HG02610 (cell line): ENCODE results near the gene ARRDC2.
"Not testable (repeated sequence)": the region's sequence is repeated elsewhere in the genome, so short reads cannot be mapped to it uniquely, and the experiment has no call there.

Experiments used
- ATAC-seq: cut with Tn5 transposase; IDR thresholded peaks from one replicate; pipeline ENCODE4 v1.9.1; 2021; ENCODE audit warnings: mild to moderate bottlenecking, moderate library complexity; ENCODE audit not compliant: unreplicated experiment

Gene ARRDC2

GRCh38 chr19:18016209-18016910, 8.4 kb downstream of the ARRDC2 start:
- no peak for ATAC-seq

GRCh38 chr19:18017275-18018083, 9.5 kb downstream of the ARRDC2 start:
- ATAC-seq, result no peak

DNA sequence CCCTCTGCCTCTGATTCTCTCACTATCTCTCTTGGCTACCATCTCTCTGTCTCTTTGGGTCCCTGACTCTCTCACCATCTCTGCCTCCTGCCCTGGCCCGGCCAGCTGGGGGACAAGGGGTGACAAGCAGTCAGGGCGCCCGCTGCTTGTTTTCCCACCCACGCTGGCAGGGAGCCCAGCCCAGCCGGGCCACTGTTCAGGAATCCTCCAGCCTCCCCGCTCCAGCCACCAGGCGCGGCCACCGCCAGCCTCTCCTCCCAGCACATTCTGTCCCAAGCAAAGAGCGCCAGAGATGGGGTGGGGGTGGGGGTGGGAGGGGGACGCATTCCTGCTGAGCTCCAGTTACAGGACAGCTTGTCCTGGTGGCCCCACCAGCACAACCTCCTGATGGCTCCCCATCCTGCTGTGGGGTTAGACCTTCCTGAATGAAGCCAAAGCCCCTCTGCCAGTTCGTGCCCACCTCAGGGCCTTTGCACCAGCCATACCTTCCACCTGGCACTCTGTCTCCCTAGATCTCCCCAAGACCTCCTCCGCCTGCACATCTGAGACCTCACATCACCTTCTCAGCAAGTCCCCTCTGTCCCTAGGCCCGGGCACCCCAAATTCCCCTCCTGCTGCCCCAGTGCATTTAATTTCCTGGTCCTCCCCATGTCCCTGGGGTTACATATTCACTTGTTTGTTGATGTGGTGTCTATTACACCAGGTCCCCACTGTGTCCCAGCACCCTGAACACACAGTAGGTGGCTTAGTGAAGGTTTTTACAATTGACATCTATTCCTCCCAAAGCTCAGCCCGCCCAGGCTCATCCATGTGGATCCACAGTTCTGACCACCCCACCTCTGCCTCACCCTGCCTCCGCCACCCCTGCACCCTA, 12.5 kb downstream of the ARRDC2 start:
- ATAC-seq, result no peak

- no peak for ATAC-seq
These were observed 13.3 kb downstream of the ARRDC2 start for GRCh38 chr19:18021121-18021755.

DNA sequence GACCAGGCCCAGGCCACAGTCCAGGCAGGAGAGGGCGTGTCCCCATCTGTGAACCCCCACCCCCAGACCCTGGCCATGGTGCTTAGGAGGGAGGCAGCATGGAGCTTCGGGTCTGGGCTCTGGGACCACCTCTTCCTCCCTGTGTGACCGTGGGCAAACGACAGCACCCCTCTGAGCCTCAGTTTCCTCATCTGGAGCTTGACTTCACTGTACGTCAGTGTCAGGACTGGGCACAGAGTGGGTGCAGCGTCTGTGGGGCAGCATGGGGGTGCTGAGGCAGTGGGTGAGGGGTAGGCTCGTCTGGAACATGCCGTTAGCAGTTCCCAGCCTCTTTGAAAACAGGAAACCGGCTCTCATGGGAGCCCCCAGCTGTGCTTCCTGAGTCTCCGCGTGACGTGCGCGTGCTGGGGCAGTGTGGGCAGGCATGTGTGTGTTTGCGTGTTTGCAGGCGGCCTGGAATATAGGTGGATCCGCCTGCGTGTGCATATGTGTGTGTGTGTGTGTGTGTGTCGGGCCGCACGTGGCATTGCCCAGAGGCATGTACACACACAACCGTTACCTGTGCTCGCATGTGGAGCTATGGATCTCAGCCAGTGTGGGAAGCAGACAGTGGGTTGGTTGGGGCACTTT, 15.8 kb downstream of the ARRDC2 start:
- ATAC-seq, result no peak

DNA sequence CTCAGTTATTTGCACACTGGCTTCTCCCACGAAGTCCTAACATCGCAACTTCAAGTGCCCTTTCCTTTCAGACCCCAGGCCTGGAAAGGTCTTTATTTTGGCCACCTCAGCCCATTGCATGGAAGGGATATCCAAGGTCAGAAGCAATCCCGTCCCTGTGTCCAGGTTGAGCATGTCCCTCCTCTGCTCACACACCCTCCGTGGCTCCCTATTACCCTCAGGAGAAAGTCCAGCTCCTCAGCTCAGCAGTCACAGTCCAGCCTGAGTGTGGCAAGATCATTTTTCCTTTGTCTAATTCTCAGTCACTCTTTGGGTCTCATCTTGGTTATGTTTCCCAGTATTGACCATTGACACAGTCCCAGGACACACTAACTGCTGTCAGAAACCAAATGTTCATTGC, 19.2 kb downstream of the ARRDC2 start:
- no peak for ATAC-seq

DNA sequence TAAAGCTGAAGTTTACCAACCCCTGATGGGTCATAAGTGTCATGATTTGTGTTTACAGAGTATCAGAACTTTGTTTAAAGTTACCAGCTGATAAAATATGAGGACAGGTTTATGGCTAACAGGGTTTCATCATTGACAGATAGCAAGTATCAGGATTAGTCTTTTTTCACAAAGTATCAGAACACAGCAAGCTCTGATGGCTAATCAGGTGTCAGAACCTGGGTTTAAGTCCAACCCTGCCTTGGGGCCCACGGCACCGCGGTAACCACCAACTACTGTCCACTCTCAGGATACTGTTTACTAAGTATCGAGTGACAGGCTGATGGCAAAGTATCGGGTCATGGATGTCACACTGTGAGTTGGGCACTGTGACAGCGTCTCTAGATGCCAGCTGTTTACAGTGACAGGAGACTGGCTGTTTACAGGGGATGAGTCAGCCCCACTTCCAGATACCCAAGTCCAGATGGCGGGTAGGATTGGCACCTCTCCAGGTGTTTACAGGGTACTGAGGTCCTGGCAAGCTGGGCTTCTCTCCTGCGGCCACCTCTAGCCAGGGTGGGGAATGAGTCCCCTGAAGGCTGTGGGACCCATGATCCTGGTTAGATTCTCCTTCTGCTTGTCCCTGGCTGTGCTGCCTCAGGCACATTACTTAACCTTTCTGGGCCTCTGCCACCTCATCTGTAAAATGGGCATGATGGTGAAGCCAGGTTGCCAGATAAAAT, 21.8 kb downstream of the ARRDC2 start:
- no peak for ATAC-seq

GRCh38 chr19:18031401-18031800, 23.4 kb downstream of the ARRDC2 start:
- ATAC-seq, result not testable (repeated sequence)

DNA sequence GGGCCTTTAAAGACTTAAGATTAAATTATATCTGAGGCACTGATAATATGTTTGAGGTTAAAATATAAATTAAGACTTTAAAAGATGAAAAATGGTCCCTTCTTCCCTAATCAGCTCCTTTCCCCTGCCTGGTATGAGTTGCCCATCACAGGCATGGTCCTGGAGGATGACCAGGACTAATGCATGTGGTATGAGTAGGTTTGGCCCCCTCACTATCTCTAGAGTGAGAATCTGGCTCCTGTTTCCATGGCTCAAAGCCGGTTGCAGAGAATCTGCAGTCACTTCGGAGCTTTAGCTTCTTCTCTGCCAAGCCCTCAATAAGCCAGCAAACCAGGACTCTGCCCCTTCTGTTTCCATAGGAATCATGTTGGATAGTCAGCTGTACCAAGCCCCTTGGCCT, 24.1 kb downstream of the ARRDC2 start:
- not testable (repeated sequence) for ATAC-seq

DNA sequence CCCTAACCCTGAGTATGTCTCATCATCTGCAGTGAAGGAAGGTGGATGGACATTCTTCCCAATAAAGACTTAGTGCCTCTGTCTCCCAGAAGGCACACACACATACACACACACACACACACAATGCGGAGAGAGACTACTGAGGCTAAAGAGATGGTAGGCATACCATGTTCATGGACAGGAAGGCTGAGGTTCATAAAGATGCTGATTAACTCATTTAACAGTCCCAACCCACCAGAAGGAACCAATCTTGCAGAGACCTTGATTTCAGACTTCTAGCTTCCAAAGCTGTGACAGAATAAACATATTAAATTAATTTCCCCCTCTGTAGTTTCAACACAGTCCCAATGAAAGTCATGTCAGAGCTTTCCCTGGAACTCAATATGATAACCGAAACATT, 33.1 kb downstream of the ARRDC2 start:
- ATAC-seq, result no peak

DNA sequence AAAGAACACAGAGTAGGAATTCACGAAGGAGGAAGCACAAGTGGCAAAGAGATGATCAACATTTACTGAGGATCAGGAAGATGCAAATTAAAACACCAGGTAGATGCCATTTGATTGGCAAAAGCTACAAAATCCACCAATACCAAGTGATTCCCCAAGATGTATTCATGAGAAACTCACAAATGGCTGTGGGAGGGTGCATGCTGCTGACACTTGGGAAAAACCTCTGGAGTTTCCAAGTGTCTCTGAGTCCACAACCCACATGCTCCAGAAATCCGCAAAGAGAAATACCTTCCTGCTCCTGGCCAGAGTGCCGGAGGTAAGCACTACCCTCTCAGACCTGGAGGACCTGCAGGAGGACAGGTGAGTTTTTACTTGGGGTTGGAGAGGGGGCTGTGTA, 35.7 kb downstream of the ARRDC2 start:
- no peak for ATAC-seq

DNA sequence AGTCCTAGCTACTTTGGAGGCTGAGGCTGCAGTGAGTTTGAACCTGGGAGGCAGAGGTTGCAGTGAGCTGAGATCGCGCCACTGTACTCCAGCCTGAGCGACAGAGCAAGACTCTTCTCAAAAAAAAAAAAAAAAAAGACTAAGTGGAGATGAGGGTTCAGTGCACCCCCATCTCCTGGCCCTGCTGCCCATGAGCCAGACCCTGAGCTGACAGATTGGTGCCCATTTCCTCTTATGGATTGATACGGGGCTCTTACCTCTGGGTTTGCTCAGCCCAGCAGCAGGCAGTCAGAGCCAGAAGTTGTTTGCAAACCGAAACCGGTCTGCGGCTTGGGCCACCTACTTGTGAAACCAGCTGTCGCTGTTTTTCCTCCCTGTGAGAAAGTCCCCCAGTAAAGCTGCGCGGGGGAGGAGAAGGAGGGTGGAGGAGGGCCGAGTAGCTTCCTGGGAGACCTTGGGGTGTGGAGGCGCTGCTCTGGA, 36.9 kb downstream of the ARRDC2 start:
- ATAC-seq, result peak; percentile 85

DNA sequence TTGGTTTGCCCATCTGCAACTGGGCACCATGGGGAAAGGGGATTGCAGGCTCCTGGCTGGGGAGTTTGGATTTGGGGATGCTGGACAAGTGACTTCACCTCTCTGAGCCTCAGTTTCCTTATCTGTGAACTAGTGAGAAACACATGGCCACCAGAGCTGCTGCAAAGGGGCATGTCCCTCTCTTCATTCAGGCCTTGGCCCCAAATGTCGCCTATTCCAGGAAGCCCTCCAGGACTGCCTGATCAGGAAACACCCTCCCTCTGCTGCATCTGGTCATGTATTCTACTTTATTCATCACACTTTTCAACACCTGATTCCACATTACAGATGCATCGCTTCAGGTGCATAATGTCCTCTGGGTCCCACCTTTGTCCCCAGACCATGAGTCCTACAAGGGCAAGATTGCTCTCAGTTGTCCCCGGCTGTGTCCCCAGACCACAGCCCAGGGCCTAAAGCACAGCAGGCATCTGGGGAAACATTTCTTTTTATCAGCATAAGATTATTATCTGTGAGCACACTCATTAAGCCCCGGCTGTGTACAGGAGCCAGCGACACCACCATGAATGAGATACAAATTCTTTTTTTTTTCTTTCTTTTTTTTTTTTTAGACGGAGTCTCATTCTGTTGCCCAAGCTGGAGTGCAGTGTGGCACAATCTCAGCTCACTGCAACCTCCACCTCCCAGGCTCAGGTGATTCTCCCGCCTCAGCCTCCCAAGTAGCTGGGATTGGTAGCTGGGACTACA, 37.5 kb downstream of the ARRDC2 start:
- ATAC-seq, result no peak

- no peak for ATAC-seq
These were observed 38.2 kb downstream of the ARRDC2 start for GRCh38 chr19:18046059-18046718.

DNA sequence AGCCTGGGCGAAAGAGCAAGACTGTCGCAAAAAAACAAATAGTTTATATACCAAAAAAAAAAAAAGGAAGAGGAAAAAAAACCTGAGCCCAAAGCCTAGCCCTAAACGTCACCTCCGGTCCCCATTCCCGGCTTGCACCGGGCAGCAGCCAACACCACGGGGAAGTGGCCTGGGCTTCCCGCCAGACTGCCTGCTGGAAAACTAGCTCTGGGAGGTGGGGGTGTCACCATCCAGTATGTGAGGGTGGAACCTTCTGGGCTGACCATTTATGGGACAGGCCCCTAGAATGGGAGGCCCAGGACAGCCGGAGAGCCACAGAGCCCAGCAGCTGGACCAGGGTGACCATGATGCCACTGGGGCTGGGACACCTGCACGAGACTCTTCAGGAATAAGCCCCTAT, 41.4 kb downstream of the ARRDC2 start:
- no peak for ATAC-seq

DNA sequence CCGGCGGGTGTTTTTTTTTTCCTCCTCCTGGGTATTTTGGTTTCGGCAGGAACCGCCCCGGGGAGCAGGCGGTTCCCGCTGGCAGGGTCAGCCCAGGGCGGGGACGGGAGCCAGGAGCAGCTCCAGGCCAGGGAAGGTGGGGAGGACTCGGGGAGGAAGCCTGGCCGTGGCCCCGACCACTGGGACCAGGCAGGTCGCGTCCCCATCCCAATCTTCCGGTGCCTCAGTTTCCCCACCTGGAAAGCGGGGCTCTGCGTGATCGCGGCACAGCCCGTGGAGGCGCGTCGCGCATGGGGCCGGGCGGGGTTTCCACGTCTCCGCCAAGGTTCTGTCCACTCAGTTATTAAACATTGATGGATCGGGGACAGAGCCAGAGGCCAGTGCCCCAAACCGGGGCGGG, 43.9 kb downstream of the ARRDC2 start:
- ATAC-seq, result no peak

- no peak for ATAC-seq
These were observed 45.7 kb downstream of the ARRDC2 start for GRCh38 chr19:18053576-18054219.

DNA sequence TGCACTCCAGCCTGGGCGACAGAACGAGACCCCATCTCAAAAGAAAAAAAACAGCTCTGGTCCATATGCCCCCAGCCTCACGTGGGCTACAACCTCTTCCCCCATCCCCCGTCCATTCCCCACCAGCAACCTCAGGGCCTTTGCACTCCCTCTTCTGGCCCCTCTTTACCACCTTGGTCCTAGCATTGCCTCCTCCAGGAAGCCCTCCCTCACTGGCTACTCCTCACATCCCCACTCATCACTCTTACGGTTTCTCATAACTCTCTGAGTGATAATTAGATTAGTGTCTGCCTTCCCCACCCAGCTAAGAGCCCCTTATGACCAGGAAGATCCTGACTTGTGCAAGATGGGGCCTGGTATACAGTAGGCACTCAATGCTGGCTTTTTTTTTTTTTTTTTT, 48.0 kb downstream of the ARRDC2 start:
- ATAC-seq, result no peak
